GM18870 (cell line): ENCODE results near the gene KANSL1L.

Source experiments
- ATAC-seq: cut with Tn5 transposase; IDR thresholded peaks from one replicate; pipeline ENCODE4 v1.9.1; 2021; ENCODE audit warnings: moderate library complexity; ENCODE audit not compliant: unreplicated experiment

The KANSL1L gene

DNA sequence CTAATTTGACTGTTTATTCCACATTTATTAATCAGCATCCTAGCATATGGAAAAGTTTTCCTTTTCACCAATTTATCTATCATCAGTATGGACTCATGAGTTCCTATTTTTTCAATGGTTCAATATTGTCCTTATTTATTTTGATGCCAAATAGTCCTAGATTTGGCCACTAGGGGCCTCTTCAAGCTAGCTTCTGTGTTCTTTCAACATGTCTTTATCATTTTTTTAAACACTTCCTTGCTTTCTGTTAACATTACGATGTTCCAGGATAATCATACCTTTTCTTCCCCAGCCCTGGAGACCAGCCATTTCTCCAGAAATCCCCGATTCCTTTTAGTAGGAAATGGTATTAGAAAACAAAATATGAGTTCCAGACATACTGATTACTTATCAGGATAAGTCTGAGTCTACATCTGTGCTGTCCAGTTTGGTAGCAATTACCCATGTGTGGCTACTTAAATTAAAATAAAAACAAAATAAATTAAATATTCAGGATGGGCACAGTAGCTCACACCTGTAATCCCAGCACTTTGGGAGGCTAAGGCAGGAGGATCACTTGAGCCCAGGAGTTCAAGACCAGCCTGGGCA is 98.2 kb downstream of the KANSL1L start:
- peak; percentile 81 for ATAC-seq

DNA sequence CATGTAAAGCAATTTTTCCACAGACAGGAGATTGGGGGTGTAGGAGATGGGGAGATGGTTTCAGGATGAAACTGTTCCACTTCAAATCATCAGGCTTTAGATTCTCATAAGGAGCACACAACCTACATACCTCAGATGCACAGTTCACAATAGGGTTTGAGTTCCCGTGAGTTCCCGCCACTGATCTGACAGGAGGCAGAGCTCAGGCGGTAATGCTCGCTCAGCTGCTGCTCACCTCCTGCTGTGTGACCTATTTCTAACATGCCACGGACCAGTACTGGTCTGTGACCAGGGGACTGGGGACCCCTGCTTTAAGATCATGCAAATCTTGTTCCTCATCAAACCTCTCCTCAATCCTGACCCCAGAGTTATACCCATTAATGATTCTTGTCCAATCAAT is 98.7 kb downstream of the KANSL1L start:
- ATAC-seq, result peak; percentile 8

DNA sequence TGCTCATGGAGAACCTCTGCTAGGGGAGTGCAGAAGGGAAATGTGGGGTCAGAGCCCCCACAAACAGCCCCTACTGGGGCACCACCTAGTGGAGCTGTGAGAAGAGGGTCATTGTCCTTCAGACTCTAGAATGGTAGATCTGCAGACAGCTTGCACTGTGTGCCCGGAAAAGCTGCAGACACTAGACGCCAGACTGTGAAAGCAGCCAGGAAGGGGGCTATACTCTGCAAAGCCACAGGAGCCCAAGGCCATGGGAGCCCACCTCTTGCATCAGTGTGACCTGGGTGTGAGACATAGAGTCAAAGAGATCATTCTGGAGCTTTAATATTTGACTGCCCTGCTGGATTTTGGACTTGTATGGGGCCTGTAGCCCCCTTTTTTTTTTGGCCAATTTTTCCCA is 107.9 kb downstream of the KANSL1L start:
- ATAC-seq, result no peak

DNA sequence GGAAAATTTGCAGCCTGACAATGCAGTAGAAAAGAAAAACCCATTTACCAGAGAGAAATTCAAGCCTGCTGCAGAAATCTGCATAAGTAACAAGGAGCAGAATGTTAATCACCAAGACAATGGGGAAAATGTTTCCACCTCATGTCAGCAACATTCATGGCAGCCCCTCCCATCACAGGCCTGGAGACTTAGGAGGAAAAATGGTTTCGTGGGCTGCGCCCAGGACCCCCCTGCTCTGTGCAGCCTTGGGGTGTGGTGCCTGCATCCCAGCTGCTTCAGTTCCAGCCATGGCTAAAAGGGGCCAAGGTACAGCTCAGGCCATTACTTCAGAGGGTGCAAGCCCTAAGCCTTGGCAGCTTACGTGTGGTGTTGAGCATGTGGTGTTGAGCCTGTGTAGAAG is 115.4 kb downstream of the KANSL1L start:
- ATAC-seq, result no peak

DNA sequence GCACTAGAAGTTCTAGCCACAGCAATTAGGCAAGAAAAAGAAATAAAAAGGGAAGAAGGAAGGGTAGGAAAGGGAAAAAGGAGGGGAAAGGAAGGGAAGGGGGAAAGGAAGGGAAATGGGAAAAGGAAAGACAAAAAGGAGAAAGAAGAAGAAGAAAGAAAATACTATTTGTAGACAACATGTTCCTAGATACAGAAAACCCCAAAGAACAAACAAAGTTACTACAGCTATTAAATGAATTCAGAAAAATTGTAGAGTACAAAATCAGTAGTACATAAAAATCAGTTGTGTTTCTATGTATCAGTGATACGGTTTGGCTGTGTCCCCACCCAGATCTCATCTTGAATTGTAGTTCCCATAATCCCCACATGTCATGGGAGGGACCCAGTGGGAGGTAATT is 116.5 kb downstream of the KANSL1L start:
- no peak for ATAC-seq

DNA sequence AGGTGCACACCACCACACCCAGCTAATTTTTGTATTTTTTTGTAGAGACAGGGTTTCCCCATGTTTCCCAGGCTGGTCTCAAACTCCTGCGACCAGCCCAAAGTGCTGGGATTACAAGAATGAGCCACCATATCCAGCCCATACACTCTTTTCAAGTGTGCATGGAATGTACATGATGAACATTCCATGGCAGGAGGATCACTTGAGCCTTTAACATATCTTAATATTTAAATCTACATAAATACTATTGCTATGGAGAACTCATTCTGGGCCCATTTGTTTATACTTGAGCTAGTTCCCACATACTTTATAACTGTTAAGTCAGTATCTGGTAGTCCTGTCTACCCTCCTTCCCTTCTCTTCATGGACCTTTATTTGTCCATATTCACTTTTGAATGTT is 120.3 kb downstream of the KANSL1L start:
- ATAC-seq, result no peak

DNA sequence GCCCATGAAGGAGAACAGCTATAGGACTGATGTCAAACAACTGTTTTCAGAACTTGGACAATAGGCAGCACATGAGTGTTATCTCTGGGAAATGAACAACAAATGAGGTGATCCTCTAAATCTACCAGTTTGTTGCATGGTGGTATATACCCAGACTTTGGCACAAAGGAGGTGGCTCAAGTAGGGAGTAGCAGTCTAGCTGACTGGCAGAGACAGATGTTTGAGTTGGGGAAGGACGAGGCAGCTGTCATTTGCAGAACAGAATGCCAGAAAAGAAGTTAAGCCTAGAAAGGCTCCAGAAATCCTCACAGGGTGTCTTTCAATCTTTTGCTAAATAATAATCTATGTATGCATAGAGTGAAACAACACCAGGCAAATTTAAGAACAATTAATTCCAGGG is 121.4 kb downstream of the KANSL1L start:
- ATAC-seq, result no peak

DNA sequence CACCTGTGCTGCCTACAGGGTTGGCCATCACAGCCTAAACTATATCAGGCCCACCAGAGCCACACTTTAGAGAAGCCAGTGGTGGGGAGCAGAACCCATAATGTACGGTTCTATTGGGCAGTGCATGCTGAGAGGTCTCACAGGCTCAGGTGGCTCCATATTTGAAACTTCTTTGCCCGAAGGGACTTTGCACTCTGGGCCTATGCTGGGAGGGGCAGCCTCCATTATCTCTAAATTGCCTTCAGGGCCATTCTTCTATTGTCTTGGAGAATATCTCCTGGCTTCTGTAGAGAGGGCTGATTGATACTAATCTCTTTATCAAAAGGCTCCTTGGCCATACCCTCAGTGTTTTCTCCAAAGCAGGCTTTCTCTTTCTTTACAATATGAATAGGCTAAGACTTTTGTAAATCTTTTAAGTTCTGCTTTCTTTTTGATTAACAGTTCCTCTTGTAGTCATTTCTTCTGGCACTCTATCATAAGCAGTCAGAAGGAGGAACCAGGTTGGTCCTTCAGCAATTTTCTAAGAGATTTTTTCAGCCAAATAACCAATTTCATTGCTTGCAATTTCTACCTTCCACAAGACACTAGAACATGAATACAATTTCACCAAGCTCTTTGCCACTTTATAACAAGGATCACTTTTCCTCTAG is 124.2 kb downstream of the KANSL1L start:
- ATAC-seq, result no peak

DNA sequence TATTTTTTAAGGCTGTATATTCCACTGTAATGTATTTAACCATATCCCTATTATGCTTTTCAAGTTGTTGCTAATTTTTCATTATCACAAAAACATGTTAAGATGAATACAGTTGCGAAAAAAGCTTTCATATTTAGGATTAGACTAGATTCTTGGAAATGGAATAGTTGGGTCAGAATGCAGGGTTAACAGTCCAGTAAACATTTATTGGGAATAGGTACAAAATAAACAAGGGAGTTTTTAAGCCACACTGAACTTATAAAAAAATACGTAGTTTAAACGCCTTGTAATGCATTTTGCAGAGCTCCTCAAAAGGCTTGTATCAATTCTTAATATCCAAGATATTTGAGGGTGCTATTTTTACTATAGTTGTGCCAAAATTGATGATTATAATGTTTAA is 133.1 kb downstream of the KANSL1L start:
- no peak for ATAC-seq

DNA sequence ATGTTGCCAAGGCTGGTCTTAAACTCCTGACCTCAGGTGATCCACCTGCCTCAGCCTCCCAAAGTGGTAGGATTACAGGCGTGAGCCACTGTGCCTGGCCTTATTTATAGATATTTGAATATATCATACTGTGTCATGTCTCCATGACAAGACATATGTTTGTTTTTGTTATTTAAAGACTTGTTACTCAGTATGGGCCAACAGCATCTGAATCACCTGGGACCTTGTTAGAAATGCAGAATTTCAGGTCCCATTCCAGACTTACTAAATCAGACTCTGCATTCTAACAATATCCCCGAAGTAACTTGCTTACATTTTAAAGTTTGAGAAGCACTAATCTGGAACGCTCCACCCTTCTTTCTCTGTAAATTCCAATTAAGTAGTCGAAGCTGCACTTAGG is 135.5 kb downstream of the KANSL1L start:
- ATAC-seq, result no peak

DNA sequence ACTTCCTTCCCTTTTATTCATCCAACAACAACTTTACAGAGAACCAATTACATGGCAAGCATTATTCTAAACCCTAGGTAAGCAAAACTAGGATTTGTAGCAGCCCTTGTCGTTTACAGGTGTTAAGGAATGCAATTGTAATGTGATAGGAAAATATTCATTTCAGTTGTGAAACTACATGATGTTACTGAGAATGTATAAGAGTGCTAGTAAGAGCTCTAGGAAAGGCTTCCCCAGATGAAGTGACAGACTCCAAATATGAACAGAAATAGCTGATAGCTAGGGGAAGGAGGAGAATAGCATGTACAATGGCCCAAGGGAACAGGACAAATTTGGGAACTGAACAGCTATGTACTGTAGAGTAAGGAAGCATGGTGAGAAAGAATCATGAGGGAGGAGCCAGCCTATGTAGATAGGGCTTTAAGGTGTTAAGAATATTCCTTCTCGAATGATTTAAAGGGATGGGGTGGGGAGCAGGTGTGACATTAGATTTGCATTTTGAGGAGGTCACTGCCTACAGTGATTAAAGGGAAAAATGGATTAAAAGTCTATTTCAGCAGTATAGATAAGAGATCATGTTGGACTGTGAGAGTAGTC is 137.0 kb downstream of the KANSL1L start:
- no peak for ATAC-seq

DNA sequence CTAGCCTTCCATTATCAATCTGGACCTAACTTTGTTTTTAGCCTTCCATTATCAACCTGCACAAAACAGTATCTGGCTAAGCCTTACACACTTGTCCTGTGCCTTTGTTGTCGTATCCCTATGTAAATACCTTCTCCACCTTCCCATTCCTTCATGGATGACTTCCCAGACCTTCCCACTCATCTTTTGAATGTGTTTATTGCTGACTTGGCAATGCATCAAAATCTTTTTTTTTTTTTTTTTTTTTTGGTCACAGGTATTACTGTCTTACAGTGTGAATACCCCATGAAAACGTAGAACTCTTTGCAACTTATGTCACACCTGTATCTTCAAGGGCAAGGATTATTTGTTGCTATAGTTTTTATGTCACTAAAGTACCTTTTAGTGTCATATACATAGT is 143.0 kb downstream of the KANSL1L start:
- no peak for ATAC-seq

DNA sequence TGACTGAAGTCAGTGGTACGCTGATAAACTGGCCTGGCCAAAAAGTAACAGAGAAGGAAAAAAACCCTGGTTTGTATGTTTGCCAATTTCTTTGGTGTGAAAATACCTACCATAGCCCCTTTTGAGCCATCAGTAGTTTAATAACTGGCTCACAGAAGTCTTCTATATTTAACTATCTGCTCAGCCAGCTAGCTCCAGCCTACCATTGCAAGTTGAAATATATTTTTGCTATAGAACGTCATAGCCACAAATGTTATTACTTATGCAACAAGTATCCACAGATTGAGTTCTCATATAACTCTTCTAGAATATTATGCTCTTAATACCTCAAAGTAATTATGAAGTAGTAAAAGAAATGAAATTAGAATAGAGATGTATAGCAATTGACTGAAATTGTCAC is 143.6 kb downstream of the KANSL1L start:
- ATAC-seq, result no peak

DNA sequence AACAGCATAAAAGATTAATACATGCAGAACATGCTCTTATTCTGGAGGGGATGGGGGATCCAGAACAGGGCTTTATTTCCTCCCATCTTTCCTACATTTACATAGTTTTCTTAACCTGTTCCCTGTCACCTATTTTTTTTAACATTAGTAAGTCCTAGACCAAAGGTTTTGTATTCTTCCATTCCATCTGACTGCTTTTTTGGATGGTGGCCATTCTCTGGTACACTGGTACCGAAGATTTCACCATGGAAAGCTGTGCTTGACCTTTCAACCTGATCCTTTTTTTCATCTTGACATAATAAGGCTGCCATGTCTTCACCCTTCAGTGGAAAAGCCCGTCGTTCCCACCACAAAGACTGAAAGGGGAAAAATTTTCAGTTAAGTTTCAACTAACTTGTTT is 148.4 kb downstream of the KANSL1L start:
- no peak for ATAC-seq

DNA sequence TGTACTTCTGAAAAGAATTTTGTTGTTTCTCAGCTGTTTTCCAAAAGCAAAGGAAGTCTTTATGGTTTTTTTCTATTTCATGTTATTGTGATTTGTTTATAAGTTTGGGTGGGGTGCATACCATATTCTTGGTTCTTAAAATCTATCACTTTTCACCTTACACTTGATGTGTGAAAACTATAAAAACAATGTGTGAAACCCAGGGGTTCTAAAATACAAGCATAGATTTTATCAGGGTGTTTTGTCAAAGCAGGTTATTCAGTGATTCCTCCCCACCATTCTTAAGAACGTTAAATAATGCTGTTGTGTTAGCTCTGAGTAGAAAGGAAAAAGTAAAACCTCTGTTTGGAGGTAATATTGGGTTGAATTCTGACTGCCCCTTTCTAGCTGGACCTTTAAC is 151.1 kb downstream of the KANSL1L start:
- ATAC-seq, result no peak

DNA sequence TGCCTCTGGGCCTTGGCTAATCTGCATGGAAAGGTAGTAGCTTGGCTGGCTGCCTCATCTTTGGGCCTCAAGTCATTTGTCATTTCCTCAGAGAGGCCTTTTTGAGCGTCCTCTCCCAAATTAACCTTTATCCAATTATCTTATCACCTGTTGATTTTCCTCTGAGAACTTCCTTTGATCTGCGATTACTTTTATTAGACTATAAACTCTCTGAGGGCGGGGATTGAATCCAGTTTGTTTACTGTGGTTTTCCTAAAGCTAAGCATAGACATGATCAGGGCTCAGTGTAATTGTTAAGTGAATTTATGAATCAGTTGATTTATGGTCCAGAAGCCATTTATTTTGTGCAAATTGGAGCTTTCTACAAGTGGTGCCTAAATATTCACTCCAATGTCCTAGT is 161.3 kb downstream of the KANSL1L start:
- no peak for ATAC-seq

DNA sequence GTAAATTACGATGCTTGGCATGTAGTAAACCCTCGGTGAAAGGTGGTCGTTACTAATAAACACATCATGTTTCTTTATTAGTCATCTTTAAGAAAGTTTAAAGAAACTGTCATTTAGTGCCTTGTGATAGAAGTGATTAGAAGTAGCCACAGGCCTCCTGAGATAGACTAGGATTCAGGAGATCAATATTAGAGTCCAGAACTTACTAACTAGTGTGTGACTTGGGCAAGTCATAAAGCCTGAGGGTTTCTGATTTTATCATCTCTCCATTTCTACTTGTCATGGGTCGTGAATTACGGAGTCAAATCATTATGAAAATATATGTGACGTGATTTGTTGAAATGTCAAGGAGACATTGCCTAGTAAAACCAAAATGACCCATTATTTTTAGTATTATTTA is 162.1 kb downstream of the KANSL1L start:
- no peak for ATAC-seq

DNA sequence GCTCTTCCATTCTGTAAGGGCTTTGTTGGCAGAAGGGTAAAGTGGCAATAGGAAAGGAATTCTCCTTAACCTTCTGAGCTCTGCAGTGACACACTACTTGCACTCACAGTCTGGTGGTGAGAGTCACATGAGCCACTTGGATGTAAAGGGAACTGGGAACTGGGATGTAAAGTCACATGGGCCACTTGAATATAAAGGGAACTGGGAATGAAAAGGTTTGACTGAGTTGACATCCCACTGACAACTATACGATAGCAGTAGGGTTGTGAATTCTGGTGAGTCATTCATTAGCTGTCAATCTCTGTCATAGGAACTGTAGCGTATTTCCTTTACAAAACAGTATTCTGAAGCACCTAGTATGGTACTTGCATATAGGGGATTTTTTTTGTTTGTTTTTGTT is 163.3 kb downstream of the KANSL1L start:
- no peak for ATAC-seq

DNA sequence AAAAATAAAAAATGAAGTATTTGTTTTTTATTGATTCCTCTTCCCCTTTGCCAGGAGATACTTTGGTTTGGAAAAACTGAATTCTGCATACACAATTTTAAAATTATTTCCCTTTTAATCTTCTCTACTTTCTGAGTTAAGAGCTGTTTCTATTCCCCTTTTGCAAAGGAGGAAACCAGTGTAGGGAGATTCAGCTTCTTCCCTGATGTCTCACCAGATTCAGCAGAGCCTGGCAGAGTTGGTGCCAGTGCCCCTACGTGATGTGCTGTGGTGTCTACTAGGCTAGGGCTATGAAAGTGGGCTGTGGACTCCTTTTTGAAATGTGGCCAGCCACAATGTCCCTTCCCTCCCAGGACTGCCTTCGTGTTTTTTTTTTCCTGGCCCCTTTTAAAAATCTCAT is 166.3 kb downstream of the KANSL1L start:
- no peak for ATAC-seq

DNA sequence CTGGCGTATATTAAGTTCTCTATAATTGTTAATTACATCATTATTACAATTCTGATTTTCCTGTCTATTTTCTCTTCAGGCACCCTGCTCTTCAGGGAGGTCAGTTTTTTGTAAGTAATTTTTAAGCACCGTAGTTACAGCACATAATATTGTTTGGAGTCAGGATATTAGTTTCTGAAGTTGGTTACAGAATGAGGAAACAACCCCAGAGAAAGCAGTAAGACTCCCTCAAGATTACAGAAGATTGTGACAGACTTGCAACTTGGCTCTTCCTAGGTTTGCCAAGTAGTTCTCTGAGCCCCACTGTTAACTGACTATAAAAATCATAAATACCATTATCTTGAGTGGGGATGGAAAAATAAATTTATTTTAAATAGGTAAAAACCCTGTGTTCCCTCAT is 167.8 kb downstream of the KANSL1L start:
- no peak for ATAC-seq

DNA sequence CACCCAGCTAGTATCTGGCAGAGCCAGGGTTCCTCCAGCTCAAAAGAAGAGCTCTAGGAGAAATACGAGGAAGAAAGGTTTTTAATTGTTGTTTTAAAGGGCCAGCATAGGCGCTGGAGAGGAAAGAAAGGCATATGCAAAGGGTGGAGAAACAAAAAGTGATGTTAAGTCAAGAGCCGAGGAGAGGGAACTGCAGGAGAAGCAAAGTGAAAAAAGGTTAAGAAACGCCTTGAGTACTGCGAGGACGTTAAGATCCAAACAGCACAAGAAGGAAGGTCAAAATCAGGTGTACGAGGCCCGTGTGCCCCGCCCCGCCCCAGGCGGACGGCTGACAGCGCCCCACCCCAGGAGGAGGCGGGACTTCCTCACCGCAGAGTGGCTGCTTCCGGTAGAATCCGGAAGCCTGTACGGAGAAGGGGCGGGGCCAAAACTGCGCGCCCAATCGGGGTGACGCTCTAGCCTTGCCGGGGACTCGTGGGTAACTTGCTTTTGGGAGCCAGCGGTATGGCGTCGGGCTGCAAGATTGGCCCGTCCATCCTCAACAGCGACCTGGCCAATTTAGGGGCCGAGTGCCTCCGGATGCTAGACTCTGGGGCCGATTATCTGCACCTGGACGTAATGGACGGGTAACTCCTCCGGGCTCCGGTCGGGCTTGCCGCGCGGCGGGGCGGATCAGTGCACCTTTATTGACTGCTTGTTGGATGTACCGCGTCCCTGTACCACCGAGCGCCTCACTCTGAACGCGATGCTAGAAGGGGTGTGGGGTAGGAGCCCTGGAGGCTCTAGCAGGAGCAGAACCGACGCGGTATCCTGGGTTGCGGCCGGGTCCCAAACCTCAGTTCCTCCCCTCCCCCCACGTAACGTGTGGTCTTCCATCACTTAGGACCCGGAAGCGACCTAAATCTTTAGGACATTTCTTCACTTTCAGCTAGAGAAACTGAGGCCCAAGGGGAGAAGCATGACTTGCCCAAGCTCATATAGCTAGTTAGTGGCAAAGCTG is 168.8 kb downstream of the KANSL1L start, which contains the start of gene RPE:
RPE (plus strand) TSS at position 481 of the 1,000 bp plus-strand sequence; CDS start at position 505, 24 bp downstream.
- ATAC-seq, result peak; percentile 95
